GM23338 (cell line): ENCODE data around the gene GSTA2. TPM values are rescaled to one million over a fixed set of nuclear protein-coding genes. Genes with fewer than 3 reads are reported as not detected.
"Not testable (repeated sequence)": the region's sequence is repeated elsewhere in the genome, so short reads cannot be mapped to it uniquely, and the experiment has no call there.

Experiments used
- ATAC-seq: fragments of 200-7000 bp; cut with Tn5 transposase; 3 replicates; pipeline ENCODE4 v1.9.1; 2020
- DNase-seq: peaks from one replicate; pipeline ENCODE4 v3.0.0-alpha.2; 2015; ENCODE audit warnings: low spot score
- H2AFZ ChIP-seq: fragments of 200-600 bp; sonication (generic); 2 replicates; pipeline ENCODE4 v1.8.0; 2016; ENCODE audit warnings: antibody characterized with exemption, mild to moderate bottlenecking, moderate library complexity
- H3F3A ChIP-seq: fragments of 200-600 bp; sonication (generic); replicated peaks from 2 replicates; pipeline ENCODE4 v1.8.0; 2017; ENCODE audit warnings: antibody characterized with exemption, mixed run types, low read depth
- H3K27ac ChIP-seq: fragments of 200-600 bp; sonication (generic); 2 replicates; pipeline ENCODE4 v1.6.1; 2016; ENCODE audit warnings: low read depth
- H3K27me3 ChIP-seq: fragments of 200-600 bp; sonication (generic); 2 replicates; pipeline ENCODE4 v1.8.0; 2016; ENCODE audit warnings: mild to moderate bottlenecking, mixed run types, moderate library complexity; ENCODE audit not compliant: insufficient read depth
- H3K36me3 ChIP-seq: fragments of 200-600 bp; sonication (generic); 2 replicates; pipeline ENCODE4 v1.8.0; 2016; ENCODE audit warnings: mild to moderate bottlenecking; ENCODE audit not compliant: insufficient read depth
- H3K4me1 ChIP-seq: fragments of 200-600 bp; sonication (generic); 2 replicates; pipeline ENCODE4 v1.8.0; 2016; ENCODE audit warnings: mild to moderate bottlenecking, moderate library complexity; ENCODE audit not compliant: insufficient read depth
- H3K4me2 ChIP-seq: fragments of 200-600 bp; sonication (generic); 2 replicates; pipeline ENCODE4 v1.7.1; 2017; ENCODE audit warnings: mixed run types
- H3K4me3 ChIP-seq: fragments of 200-600 bp; sonication (generic); 2 replicates; pipeline ENCODE4 v1.6.1; 2016; ENCODE audit warnings: mixed run types
- H3K79me2 ChIP-seq: fragments of 200-600 bp; sonication (generic); replicated peaks from 2 replicates; pipeline ENCODE4 v1.8.0; 2017; ENCODE audit warnings: mild to moderate bottlenecking; ENCODE audit not compliant: insufficient read depth
- H3K9me2 ChIP-seq: fragments of 200-600 bp; sonication (generic); 2 replicates; pipeline ENCODE4 v1.8.0; 2017; ENCODE audit not compliant: insufficient read depth
- H4K20me1 ChIP-seq: fragments of 200-600 bp; sonication (generic); replicated peaks from 2 replicates; pipeline ENCODE4 v1.8.0; 2017; ENCODE audit warnings: mild to moderate bottlenecking; ENCODE audit not compliant: insufficient read depth
- H3K27ac Mint-ChIP-seq: 2 replicates; pipeline ENCODE4 v1.8.0; 2020; ENCODE audit warnings: inconsistent platforms, mild to moderate bottlenecking, moderate library complexity, mixed read lengths
- H3K27me3 Mint-ChIP-seq: 3 replicates; pipeline ENCODE4 v1.8.0; 2022; ENCODE audit warnings: low read depth, mild to moderate bottlenecking, moderate library complexity, mixed read lengths, inconsistent platforms; ENCODE audit not compliant: insufficient read depth, poor library complexity
- H3K36me3 Mint-ChIP-seq: 3 replicates; pipeline ENCODE4 v1.8.0; 2021; ENCODE audit warnings: low read depth, mild to moderate bottlenecking, inconsistent platforms, moderate library complexity, mixed read lengths
- H3K4me1 Mint-ChIP-seq: 3 replicates; pipeline ENCODE4 v1.8.0; 2020; ENCODE audit warnings: mild to moderate bottlenecking, inconsistent platforms, mixed read lengths
- H3K4me3 Mint-ChIP-seq: 3 replicates; pipeline ENCODE4 v1.8.0; 2021; ENCODE audit warnings: moderate library complexity, mild to moderate bottlenecking, inconsistent platforms, mixed read lengths
- H3K9me3 Mint-ChIP-seq: 3 replicates; pipeline ENCODE4 v1.8.0; 2020; ENCODE audit warnings: moderate library complexity, mild to moderate bottlenecking, inconsistent platforms, mixed read lengths
- EZH2phosphoT487 ChIP-seq: fragments of 200-600 bp; sonication (generic); IDR thresholded peaks from one replicate; pipeline ENCODE4 v1.8.1; 2018; ENCODE audit warnings: antibody characterized with exemption; ENCODE audit not compliant: unreplicated experiment
- POLR2AphosphoS5 ChIP-seq: IDR thresholded peaks from 2 replicates; pipeline ENCODE4 v1.6.1; 2016; ENCODE audit warnings: antibody characterized with exemption, low read depth
- ZNF114 ChIP-seq: fragments of 250-450 bp; sonication (Bioruptor Pico); IDR thresholded peaks from 2 replicates; pipeline ENCODE4 v1.5.0; 2020; ENCODE audit warnings: mild to moderate bottlenecking, moderate library complexity
- ZNF331 ChIP-seq: fragments of 250-450 bp; sonication (Bioruptor Pico); IDR thresholded peaks from 2 replicates; pipeline ENCODE4 v1.5.0; 2020; ENCODE audit warnings: low read depth, mild to moderate bottlenecking, moderate library complexity
- long read RNA-seq: library from polyadenylated mRNA; unstranded; transcript quantifications from one replicate; pipeline ENCODE4 v2.0.0, GENCODE V29; 2020; ENCODE audit not compliant: unreplicated experiment
- polyA plus RNA-seq: library from polyadenylated mRNA; unstranded; fragments of >200 nt; fragmentation: Nextera tagmentation; extraction: Ambion mirVana; gene quantifications from 2 replicates; pipeline ENCODE4 v1.2.1, GENCODE V29; 2016
- total RNA-seq: library from RNA; depleted of rRNA; stranded (reverse); fragments of >200 nt; shearing (Covaris generic); gene quantifications from 2 replicates; pipeline ENCODE4 v1.2.3, GENCODE V29; 2014; rRNA removed
- TF ChIP-seq, protein P1 (sequence below), 2 experiments: fragments of 200-600 bp in 1 of 2; sonication (generic) in 1 of 2; conservative IDR thresholded peaks; 2 replicates each; pipeline versions ENCODE4 v1.5.1 to v1.6.1; 2016 to 2017; ENCODE audit warnings: antibody characterized with exemption in 2 of 2, low read depth in 2 of 2, mild to moderate bottlenecking in 2 of 2, moderate library complexity in 1 of 2
- TF ChIP-seq, protein P2 (sequence below): IDR thresholded peaks from 2 replicates; pipeline ENCODE4 v1.6.1; 2016; ENCODE audit warnings: antibody characterized with exemption

Gene GSTA2
- total RNA-seq = not detected in 2 replicates
- not detected in 2 replicates for polyA plus RNA-seq
- long read RNA-seq = 0 reads

DNA sequence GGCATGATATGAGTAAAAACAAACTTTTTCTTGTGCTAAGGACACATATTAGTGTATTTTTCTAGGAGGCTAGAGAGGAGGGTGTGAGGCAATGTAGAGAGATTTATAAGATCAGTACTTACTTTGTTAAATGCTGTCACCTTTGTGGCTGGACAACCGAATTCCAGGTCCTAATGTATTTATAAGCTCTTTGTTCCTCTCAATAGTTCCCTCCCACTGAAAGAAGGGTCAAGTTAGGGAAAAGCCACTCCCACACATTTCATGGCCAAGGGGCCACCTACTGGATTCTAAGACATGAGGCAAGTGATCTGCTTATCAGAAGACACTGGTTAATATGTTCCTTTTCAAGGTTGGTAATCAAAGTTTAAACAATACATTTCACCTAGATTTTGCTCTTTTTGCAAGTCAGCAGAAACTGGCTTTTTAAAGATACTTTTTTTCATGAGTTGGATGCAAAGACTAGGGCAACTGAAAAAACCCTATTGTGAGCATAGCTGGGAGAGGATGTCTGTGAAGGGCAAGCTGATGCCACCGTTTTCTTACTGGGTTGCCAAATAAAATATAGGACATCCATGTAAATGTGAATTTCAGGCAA lies at the start of gene GSTA2:
Gene GSTA2 (minus strand): TSS at position 154 of the 595 bp plus-strand sequence. CDS start 5,528 bp downstream, outside the sequence.
- not testable (repeated sequence) for H3K4me1 Mint-ChIP-seq, H3K9me3 Mint-ChIP-seq, H3F3A ChIP-seq, H3K27ac Mint-ChIP-seq, H4K20me1 ChIP-seq, H3K79me2 ChIP-seq, H3K27me3 Mint-ChIP-seq, H3K4me3 Mint-ChIP-seq, H3K36me3 Mint-ChIP-seq, H3K4me1 ChIP-seq, H3K36me3 ChIP-seq, H3K27me3 ChIP-seq, H3K9me2 ChIP-seq, H3K4me2 ChIP-seq, H3K27ac ChIP-seq, H3K4me3 ChIP-seq
- DNase-seq (peak; percentile 67), ATAC-seq (peak; percentile 93)
- TF ChIP-seq, protein P1, sequence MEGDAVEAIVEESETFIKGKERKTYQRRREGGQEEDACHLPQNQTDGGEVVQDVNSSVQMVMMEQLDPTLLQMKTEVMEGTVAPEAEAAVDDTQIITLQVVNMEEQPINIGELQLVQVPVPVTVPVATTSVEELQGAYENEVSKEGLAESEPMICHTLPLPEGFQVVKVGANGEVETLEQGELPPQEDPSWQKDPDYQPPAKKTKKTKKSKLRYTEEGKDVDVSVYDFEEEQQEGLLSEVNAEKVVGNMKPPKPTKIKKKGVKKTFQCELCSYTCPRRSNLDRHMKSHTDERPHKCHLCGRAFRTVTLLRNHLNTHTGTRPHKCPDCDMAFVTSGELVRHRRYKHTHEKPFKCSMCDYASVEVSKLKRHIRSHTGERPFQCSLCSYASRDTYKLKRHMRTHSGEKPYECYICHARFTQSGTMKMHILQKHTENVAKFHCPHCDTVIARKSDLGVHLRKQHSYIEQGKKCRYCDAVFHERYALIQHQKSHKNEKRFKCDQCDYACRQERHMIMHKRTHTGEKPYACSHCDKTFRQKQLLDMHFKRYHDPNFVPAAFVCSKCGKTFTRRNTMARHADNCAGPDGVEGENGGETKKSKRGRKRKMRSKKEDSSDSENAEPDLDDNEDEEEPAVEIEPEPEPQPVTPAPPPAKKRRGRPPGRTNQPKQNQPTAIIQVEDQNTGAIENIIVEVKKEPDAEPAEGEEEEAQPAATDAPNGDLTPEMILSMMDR (conservative IDR thresholded peaks at IDR 0.05; ENCODE audit: low read depth in 2 of 2) = peak in 1 of 2 experiments; percentile 36; a peak in 2 of 4 replicates
- H2AFZ ChIP-seq = peak within 1 kb of the TSS; percentile 74; the same call in 1 of the 2 replicates

DNA sequence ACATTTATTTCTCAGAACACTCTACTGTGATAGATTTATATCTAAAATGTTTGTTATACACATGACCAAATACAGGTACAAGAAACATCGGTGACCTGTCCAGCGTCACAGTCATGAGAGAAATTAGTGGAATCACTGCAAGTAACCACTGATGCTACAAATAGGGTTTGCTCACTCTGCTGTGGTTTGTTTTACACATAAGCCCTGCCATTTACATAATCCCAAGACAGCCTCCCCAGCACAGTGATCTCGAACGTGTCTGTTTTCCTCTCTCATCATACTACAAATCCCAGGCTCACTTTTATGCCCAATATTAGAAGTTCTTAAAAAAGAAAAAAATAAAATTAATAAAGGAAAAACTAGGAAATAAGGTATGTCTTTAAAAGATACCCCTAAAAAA lies 46.5 kb upstream of the GSTA2 start:
- not testable (repeated sequence) for H3K4me1 ChIP-seq, H4K20me1 ChIP-seq, H3K4me2 ChIP-seq, H3K27me3 Mint-ChIP-seq, H3K4me3 Mint-ChIP-seq, DNase-seq, H3K9me2 ChIP-seq, H3K4me1 Mint-ChIP-seq, H3K27ac Mint-ChIP-seq, H3F3A ChIP-seq, H3K36me3 ChIP-seq, H2AFZ ChIP-seq, H3K27ac ChIP-seq, ATAC-seq, H3K36me3 Mint-ChIP-seq, H3K9me3 Mint-ChIP-seq, H3K79me2 ChIP-seq, H3K4me3 ChIP-seq, H3K27me3 ChIP-seq

DNA sequence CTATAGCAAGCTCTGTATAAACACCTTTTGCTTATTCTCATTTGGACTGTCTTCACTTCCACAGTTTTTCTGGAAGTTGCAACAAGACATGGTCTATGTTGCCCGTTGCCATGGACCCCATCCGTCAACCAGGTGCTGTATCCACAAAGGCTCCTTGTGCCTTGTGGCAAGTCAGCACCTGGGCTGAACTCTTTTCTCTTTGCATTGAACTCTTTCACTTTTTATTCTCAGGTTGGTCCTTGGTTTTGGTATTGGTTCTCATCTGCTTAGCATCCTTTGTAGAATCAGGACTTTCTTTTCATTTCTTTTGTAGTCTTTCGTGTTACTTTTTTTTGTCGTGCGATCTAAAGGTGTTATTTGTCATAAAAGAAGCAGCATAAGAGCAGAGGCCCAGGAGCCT lies 45.4 kb upstream of the GSTA2 start:
- Mint-ChIP-seq H3K9me3 (no peaks in the 10 kb centered on the region), H3K36me3 (no peaks in the 10 kb centered on the region), H3K4me1 (peaks cover 3% of the 10 kb centered on the region; the same call in 2 of the 3 replicates), H3K4me3 (no peak overlapping the region), H3K27me3 (peaks cover 1% of the 10 kb centered on the region), H3K27ac (no peak overlapping the region)
- no peaks in the 10 kb centered on the region for H4K20me1 ChIP-seq
- H3K27me3 ChIP-seq = no peaks in the 10 kb centered on the region
- ATAC-seq (no peak), DNase-seq (no peak)
- H3K9me2 ChIP-seq = 0 out of 2 replicates have a peak, but pooled peaks cover under 1% of the 10 kb centered on the region
- H3K27ac ChIP-seq = no peak overlapping the region
- no peaks in the 10 kb centered on the region for H3K4me1 ChIP-seq
- no peak overlapping the region for H3K4me3 ChIP-seq
- no peak overlapping the region for H2AFZ ChIP-seq
- H3F3A ChIP-seq = no peaks in the 10 kb centered on the region
- no peaks in the 10 kb centered on the region for H3K36me3 ChIP-seq
- TF ChIP-seq ZNF114 (CRISPR knock-in tag) (no peak), EZH2phosphoT487 (no peak), ZNF331 (CRISPR knock-in tag) (no peak), POLR2AphosphoS5 (no peak)
- TF ChIP-seq, protein P2, sequence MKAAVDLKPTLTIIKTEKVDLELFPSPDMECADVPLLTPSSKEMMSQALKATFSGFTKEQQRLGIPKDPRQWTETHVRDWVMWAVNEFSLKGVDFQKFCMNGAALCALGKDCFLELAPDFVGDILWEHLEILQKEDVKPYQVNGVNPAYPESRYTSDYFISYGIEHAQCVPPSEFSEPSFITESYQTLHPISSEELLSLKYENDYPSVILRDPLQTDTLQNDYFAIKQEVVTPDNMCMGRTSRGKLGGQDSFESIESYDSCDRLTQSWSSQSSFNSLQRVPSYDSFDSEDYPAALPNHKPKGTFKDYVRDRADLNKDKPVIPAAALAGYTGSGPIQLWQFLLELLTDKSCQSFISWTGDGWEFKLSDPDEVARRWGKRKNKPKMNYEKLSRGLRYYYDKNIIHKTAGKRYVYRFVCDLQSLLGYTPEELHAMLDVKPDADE = no peak
- H3K79me2 ChIP-seq = no peaks in the 10 kb centered on the region
- no peak overlapping the region for H3K4me2 ChIP-seq
